ENCODE data around the gene LBHD2.

DNA sequence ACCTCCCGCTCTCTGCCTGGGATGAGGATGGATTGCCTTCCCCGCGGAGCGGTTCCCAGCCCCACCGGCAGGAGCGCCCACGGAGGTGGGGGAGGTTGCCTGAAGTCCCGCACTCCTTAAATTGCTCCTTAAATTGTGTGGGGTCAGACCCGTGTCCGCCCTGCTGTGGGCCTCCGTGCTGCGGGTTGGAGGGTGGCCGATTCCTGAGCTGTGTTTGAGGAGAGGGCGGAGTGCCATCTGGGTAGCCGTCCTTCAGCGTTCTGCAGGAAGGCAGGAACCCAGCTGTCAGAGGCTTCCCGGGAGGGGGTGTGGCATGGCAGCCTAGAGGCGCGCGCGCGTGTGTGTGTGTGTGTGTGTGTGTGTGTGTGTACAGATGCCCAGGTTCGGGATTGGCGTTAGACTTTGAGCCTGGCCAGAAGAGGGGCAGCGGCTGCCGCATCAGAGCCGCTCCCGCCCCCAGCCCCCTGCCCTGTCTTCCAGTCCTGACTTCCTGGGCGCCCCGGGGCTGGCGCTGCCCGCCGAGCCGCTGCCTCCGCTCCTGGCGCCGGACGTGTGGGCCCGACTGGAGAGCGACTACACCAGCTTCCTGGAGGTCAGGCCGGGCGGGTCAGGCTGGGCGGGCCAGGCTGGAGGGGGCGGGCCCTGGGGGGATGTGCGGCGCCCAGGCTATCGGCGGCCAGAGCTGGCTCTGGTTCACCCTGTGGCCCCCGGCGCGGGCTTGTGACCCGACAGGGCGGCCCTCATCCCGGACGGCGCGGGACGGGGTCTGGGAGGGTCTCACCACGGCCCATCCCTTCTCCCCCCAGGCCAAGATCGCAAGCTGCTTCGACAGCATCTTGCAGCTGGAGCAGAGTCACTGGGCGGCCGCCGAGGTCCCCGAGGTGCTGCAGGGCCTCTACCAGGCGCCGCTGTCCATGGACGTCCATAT lies 19.7 kb downstream of the LBHD2 start:
- no peak for TF ChIP-seq POLR2A (IDR thresholded peaks at IDR 0.05)
- TF ChIP-seq, protein P1, sequence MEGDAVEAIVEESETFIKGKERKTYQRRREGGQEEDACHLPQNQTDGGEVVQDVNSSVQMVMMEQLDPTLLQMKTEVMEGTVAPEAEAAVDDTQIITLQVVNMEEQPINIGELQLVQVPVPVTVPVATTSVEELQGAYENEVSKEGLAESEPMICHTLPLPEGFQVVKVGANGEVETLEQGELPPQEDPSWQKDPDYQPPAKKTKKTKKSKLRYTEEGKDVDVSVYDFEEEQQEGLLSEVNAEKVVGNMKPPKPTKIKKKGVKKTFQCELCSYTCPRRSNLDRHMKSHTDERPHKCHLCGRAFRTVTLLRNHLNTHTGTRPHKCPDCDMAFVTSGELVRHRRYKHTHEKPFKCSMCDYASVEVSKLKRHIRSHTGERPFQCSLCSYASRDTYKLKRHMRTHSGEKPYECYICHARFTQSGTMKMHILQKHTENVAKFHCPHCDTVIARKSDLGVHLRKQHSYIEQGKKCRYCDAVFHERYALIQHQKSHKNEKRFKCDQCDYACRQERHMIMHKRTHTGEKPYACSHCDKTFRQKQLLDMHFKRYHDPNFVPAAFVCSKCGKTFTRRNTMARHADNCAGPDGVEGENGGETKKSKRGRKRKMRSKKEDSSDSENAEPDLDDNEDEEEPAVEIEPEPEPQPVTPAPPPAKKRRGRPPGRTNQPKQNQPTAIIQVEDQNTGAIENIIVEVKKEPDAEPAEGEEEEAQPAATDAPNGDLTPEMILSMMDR (IDR thresholded peaks at IDR 0.05): peak in 2 of 7 experiments; percentile 15 to 33
